ENCODE results near the gene PSTK.

- TF ChIP-seq CTCF (IDR thresholded peaks at IDR 0.05) (no peak), POLR2A (IDR thresholded peaks at IDR 0.05) (no peak)
Observed at GRCh38 chr10:122954731-122955050, 25.5 kb upstream of the PSTK start.

All from right lobe of liver (tissue), 4 donors.